HepG2 (cell line): ENCODE results near the gene C11orf58. TPM values are rescaled to one million over a fixed set of nuclear protein-coding genes. Genes with fewer than 3 reads are reported as not detected.

Experiments used
- ATF6 ChIP-seq: sonication (generic); formaldehyde crosslinking; conservative IDR thresholded peaks from 2 replicates; pipeline ENCODE4 v1.4.0; 2020; ENCODE audit warnings: missing genetic modification reagents
- DBP ChIP-seq: sonication (generic); formaldehyde crosslinking; IDR thresholded peaks from 2 replicates; pipeline ENCODE4 v1.4.0; 2020; ENCODE audit warnings: missing genetic modification reagents; ENCODE audit errors: not compliant biosample characterization
- ESRRA ChIP-seq: sonication (generic); formaldehyde crosslinking; IDR thresholded peaks from 2 replicates; pipeline ENCODE4 v1.5.1; 2020; ENCODE audit warnings: mild to moderate bottlenecking, low read depth, missing genetic modification reagents
- ETS1 ChIP-seq: sonication (generic); formaldehyde crosslinking; IDR thresholded peaks from 2 replicates; pipeline ENCODE4 v1.4.0; 2020; ENCODE audit warnings: missing genetic modification reagents
- NCOA2 ChIP-seq: sonication (generic); formaldehyde crosslinking; IDR thresholded peaks from 2 replicates; pipeline ENCODE4 v1.8.0; 2022; ENCODE audit warnings: inconsistent platforms
- NONO ChIP-seq, 2 experiments: fragments of 450-650 bp in 1 of 2; sonication (generic) in 1 of 2; formaldehyde crosslinking in 1 of 2; IDR thresholded peaks in 1 of 2; conservative IDR thresholded peaks in 1 of 2; 2 replicates each; pipeline versions ENCODE4 v1.6.1 to v1.8.0; 2017 to 2022; ENCODE audit warnings: mild to moderate bottlenecking in 1 of 2, missing genetic modification reagents in 1 of 2, moderate library complexity in 1 of 2
- PRPF4 ChIP-seq: fragments of 200-400 bp; formaldehyde crosslinking; IDR thresholded peaks from 2 replicates; pipeline ENCODE4 v1.6.1; 2016; ENCODE audit warnings: low read length, low read depth; ENCODE audit not compliant: poor library complexity, severe bottlenecking
- RORA ChIP-seq: sonication (generic); formaldehyde crosslinking; IDR thresholded peaks from 2 replicates; pipeline ENCODE4 v1.5.0; 2020; ENCODE audit warnings: mild to moderate bottlenecking, missing genetic modification reagents, moderate library complexity
- TAF1 ChIP-seq: sonication (generic); formaldehyde crosslinking; IDR thresholded peaks from 2 replicates; pipeline ENCODE4 v1.4.0; 2020; ENCODE audit warnings: missing genetic modification reagents
- YY1 ChIP-seq: IDR thresholded peaks from 2 replicates; pipeline ENCODE4 v1.6.1; 2011; ENCODE audit warnings: low read length, low read depth, moderate library complexity, mild to moderate bottlenecking; ENCODE audit not compliant: insufficient read depth, insufficient replicate concordance
- ZNF280B ChIP-seq: sonication (generic); formaldehyde crosslinking; IDR thresholded peaks from 2 replicates; pipeline ENCODE4 v1.5.0; 2020; ENCODE audit warnings: missing genetic modification reagents, mild to moderate bottlenecking, borderline replicate concordance
- ZNF296 ChIP-seq: sonication (generic); formaldehyde crosslinking; conservative IDR thresholded peaks from 2 replicates; pipeline ENCODE4 v1.5.0; 2020; ENCODE audit warnings: mild to moderate bottlenecking, missing genetic modification reagents
- ZNF318 ChIP-seq: sonication (generic); formaldehyde crosslinking; IDR thresholded peaks from 2 replicates; pipeline ENCODE4 v1.4.0; 2020; ENCODE audit warnings: mild to moderate bottlenecking, missing genetic modification reagents
- polyA plus RNA-seq, 8 experiments: library from polyadenylated mRNA; depleted of rRNA in 3 of 8; stranded (reverse) in 7 of 8; unstranded in 1 of 8; fragments of >200 nt; fragmentation: Illumina TruSeq in 4 of 8; extraction: Trizol in 4 of 8; gene quantifications; 2 replicates each; pipeline versions ENCODE4 v1.2.1 to v1.2.3, GENCODE V29; 2011 to 2016; ENCODE audit warnings: low read depth in 4 of 8, missing spikeins in 1 of 8, mixed read lengths in 1 of 8; ENCODE audit not compliant: insufficient read depth in 1 of 8
- total RNA-seq, 5 experiments: library from RNA; depleted of rRNA; stranded (reverse); fragments of >200 nt; fragmentation: Illumina TruSeq; extraction: Trizol; gene quantifications; 2 replicates each; pipeline ENCODE4 v1.2.3, GENCODE V29; 2016; ENCODE audit warnings: low read depth in 1 of 5

C11orf58 gene
- total and polyA plus RNA-seq, 2 of the 13 experiments (the other 11 are each of a cell fraction or from before 2014, with no cell fraction given): 83.8 to 167 TPM

DNA sequence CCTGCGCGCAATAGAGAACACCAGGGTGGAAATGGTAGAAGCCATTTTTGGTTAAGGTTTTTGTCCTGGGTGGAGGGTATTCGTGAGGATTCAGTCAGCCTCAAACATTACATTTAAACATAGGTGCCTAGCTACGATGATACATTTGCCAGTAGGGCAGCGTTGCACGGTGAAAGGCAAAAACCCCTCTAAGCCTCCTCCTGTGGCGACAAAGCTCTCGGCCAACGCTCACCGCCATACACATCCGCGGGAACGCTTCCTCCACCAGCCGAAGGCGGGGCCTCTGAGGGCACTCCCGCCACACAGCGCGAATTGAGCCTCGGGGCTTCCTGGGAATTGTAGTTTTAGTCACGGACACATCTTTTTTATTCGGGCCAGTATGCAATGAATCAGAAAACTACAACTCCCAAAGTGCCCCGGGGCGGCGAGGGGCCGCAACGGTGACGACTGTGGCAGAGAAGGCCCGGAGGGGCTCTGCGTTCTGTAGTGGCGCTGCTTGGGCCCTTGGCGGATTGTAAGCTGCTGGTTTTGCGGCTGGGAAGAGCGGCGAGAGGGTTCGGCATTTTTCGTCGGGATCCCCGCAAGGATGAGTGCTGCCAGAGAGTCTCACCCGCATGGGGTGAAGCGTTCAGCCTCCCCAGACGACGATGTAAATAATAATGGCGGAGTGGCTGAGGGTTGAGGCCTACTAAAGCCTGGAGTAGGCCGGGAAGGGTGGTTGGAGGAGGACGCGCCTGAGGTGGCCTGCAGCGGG lies at the start of gene C11orf58 (continued):
- TF ChIP-seq ZNF280B: peak; percentile 90
- no peak for TF ChIP-seq ATF6 (CRISPR knock-in tag)
- peak; percentile 84 for TF ChIP-seq YY1
- peak; percentile 48 for TF ChIP-seq DBP (CRISPR knock-in tag)
- 0 out of 2 replicates have a peak, but pooled peaks have one; percentile 16 for TF ChIP-seq ZNF318 (CRISPR knock-in tag)
- no peak for TF ChIP-seq RORA (CRISPR knock-in tag)
- no peak for TF ChIP-seq PRPF4
- no peak for TF ChIP-seq NONO (IDR thresholded peaks at IDR 0.05)
- TF ChIP-seq NONO (CRISPR knock-in tag; conservative IDR thresholded peaks at IDR 0.05): peak; percentile 65; the same call in 1 of the 2 replicates
- peak; percentile 7 for TF ChIP-seq NCOA2 (CRISPR knock-in tag)
- peak; percentile 91 for TF ChIP-seq ZNF296 (CRISPR knock-in tag)
- peak; percentile 90 for TF ChIP-seq TAF1 (CRISPR knock-in tag)
- TF ChIP-seq ESRRA (CRISPR knock-in tag): peak; percentile 71
- TF ChIP-seq ETS1 (CRISPR knock-in tag): no peak
